Thoracic aorta (tissue), 2 donors: Measurements from ENCODE around the gene GNAZ. TPM values are rescaled to one million over a fixed set of nuclear protein-coding genes. Genes with fewer than 3 reads are reported as not detected.

Source experiments
- ATAC-seq: fragments of 150-250 bp; one replicate; pipeline ENCODE4 v1.8.0; 2017; ENCODE audit warnings: low read depth; ENCODE audit not compliant: insufficient number of reproducible peaks, low FRiP score
- DNase-seq: peaks from one replicate; pipeline ENCODE4 v3.0.0-alpha.2; 2020; ENCODE audit warnings: low spot score
- H3K27ac ChIP-seq, 2 donors: fragments of 200-600 bp; sonication (generic); 1 replicate in 1 of 2; 2 replicates in 1 of 2; pipeline ENCODE4 v1.5.1; 2016; ENCODE audit warnings: mild to moderate bottlenecking in 2 of 2, moderate library complexity in 2 of 2
- H3K27me3 ChIP-seq: fragments of 200-600 bp; sonication (generic); replicated peaks from 2 replicates; pipeline ENCODE4 v1.6.0; 2016; ENCODE audit warnings: mild to moderate bottlenecking; ENCODE audit not compliant: insufficient read depth
- H3K36me3 ChIP-seq: fragments of 200-600 bp; sonication (generic); one replicate; pipeline ENCODE4 v1.5.1; 2016
- H3K4me1 ChIP-seq, 2 donors: fragments of 200-600 bp; sonication (generic); 1 replicate in 1 of 2; 2 replicates in 1 of 2; pipeline versions ENCODE4 v1.5.1 to v1.6.0; 2016; ENCODE audit warnings: low read depth in 2 of 2, mild to moderate bottlenecking in 1 of 2; ENCODE audit not compliant: control insufficient read depth in 1 of 2
- H3K4me3 ChIP-seq: fragments of 200-600 bp; sonication (generic); 2 replicates; pipeline ENCODE4 v1.5.1; 2016; ENCODE audit warnings: mild to moderate bottlenecking
- H3K9me3 ChIP-seq: fragments of 200-600 bp; sonication (generic); 2 replicates; pipeline ENCODE4 v1.5.1; 2016
- CTCF ChIP-seq: fragments of 200-600 bp; sonication (generic); IDR thresholded peaks from one replicate; pipeline ENCODE4 v1.5.1; 2019; ENCODE audit warnings: antibody characterized with exemption
- total RNA-seq, 2 donors: library from RNA; depleted of rRNA; stranded (reverse); fragments of >200 nt; gene quantifications; one replicate each; pipeline versions ENCODE4 v1.1.0 to v1.2.3, GENCODE V29; 2016

The GNAZ gene
- total RNA-seq, 2 donors from 2014 or later, result 3.9 to 5.4 TPM

DNA sequence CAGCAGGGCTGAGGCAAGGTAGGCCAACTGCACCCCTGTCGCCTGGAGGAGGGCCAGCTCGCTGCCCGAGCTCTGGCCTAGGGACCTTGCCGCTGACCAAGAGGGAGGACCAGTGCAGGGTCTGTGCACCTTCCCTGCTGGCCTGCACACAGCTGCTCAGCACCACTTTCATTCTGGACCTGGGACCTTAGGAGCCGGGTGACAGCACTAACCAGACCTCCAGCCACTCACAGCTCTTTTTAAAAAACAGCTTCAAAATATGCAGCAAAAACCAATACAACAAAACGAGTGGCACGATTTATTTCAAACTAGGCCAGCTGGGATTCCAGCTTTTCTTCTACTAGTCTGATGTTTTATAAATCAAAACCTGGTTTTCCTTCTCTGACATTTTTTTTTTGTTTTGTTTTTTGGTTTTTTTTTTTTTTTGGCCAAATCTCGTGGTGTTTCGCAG lies 53.5 kb downstream of the GNAZ start:
- DNase-seq, result no peak
- no peaks in the 10 kb centered on the region for H3K36me3 ChIP-seq
- no peaks in the 10 kb centered on the region for H3K9me3 ChIP-seq
- no peak overlapping the region for H3K27ac ChIP-seq
- no peaks in the 10 kb centered on the region for H3K27me3 ChIP-seq
- no peak for ATAC-seq
- TF ChIP-seq CTCF, result no peak
- peaks cover 0 to 7% of the 10 kb centered on the region in 2 donors for H3K4me1 ChIP-seq
- H3K4me3 ChIP-seq, result no peak overlapping the region

GRCh38 chr22:23124611-23125511 lies 54.5 kb downstream of the GNAZ start:
- no peak for TF ChIP-seq CTCF
- no peak for ATAC-seq
- H3K27ac ChIP-seq, result no peak overlapping the region

DNA sequence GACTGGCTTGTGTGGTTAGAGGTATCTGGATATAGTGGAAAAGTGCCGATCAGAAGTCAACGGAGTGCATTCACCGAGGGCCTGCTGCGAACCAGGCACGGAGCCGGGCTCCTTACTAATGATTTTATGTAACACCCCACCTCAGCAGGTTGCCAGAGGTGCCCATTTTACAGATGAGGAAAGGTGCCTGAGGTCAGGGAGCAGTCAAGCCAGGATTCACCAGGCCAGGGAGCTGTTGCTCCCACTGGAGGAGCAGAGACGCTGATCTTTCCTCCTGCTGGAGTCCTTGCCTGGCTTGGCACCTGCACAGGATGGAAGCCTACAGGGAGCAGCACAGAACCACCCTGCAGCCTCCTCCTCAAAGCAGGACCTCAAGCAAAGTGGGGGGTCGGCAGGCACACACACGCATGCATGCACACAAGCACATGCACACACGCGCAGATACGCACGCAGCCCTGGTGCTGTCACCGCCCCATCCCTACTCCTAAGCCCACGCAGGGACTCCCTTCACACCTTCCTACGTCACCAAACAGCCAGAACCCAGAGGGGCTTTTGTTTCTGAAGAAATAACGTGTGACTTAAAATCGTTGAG lies 55.3 kb downstream of the GNAZ start:
- TF ChIP-seq CTCF, result no peak
- DNase-seq, result no peak
- ATAC-seq, result no peak
- Histone ChIP-seq H3K27ac (no peak overlapping the region), H3K9me3 (no peaks in the 10 kb centered on the region), H3K4me1 (peaks cover 0 to 7% of the 10 kb centered on the region in 2 donors), H3K27me3 (no peaks in the 10 kb centered on the region), H3K36me3 (no peaks in the 10 kb centered on the region), H3K4me3 (no peak overlapping the region)

More at GRCh38 chr22:23124611-23125511, 54.5 kb downstream of the GNAZ start:
- Histone ChIP-seq H3K9me3 (no peaks in the 10 kb centered on the region), H3K4me3 (no peak overlapping the region), H3K27me3 (no peaks in the 10 kb centered on the region), H3K36me3 (no peaks in the 10 kb centered on the region), H3K4me1 (peaks cover 0 to 7% of the 10 kb centered on the region in 2 donors)
- no peak for DNase-seq

- Histone ChIP-seq H3K27ac (no peak overlapping the region), H3K4me1 (peaks cover 0 to 7% of the 10 kb centered on the region in 2 donors), H3K27me3 (no peaks in the 10 kb centered on the region), H3K9me3 (no peaks in the 10 kb centered on the region), H3K36me3 (no peaks in the 10 kb centered on the region), H3K4me3 (no peak overlapping the region)
- ATAC-seq (no peak), DNase-seq (no peak)
- no peak for TF ChIP-seq CTCF
These were observed 56.1 kb downstream of the GNAZ start for GRCh38 chr22:23126165-23127054.
